HL-60 (cell line): ENCODE data around the gene PLXDC2.

Experiments
- GABPA ChIP-seq: IDR thresholded peaks from 2 replicates; pipeline ENCODE4 v1.6.1; 2012; ENCODE audit warnings: low read depth
- POLR2AphosphoS5 ChIP-seq: IDR thresholded peaks from 2 replicates; pipeline ENCODE4 v1.6.1; 2012; ENCODE audit warnings: low read depth
- REST ChIP-seq: IDR thresholded peaks from 2 replicates; pipeline ENCODE4 v1.6.1; 2012; ENCODE audit warnings: low read depth; ENCODE audit not compliant: insufficient replicate concordance
- SPI1 ChIP-seq: IDR thresholded peaks from 2 replicates; pipeline ENCODE4 v1.6.1; 2012; ENCODE audit warnings: low read depth, mild to moderate bottlenecking, borderline replicate concordance
- TF ChIP-seq, protein P1 (sequence below): IDR thresholded peaks from one replicate; pipeline ENCODE4 v1.5.1; 2011; ENCODE audit warnings: low read length, control low read depth, inconsistent platforms; ENCODE audit not compliant: insufficient read depth

DNA sequence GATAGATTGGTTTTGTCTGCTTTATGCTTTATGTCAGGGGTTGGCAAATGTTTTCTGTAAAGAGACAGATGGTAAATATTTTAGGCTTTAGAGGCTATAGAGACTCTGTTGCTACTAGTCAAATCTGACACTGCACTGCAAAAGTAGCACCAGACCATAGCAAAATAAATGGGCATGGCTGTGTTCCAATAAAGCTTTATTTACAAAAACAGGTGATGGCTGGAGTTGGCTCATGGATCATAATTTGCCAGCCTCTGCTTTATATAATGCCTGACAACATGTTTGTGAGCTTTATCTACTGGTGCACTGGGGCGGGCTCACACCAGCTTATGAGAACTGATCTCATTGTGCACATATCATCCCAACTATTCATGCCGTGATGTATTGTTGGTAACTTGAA is 120.1 kb downstream of the PLXDC2 start:
- TF ChIP-seq, protein P1, sequence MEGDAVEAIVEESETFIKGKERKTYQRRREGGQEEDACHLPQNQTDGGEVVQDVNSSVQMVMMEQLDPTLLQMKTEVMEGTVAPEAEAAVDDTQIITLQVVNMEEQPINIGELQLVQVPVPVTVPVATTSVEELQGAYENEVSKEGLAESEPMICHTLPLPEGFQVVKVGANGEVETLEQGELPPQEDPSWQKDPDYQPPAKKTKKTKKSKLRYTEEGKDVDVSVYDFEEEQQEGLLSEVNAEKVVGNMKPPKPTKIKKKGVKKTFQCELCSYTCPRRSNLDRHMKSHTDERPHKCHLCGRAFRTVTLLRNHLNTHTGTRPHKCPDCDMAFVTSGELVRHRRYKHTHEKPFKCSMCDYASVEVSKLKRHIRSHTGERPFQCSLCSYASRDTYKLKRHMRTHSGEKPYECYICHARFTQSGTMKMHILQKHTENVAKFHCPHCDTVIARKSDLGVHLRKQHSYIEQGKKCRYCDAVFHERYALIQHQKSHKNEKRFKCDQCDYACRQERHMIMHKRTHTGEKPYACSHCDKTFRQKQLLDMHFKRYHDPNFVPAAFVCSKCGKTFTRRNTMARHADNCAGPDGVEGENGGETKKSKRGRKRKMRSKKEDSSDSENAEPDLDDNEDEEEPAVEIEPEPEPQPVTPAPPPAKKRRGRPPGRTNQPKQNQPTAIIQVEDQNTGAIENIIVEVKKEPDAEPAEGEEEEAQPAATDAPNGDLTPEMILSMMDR: no peak
- TF ChIP-seq GABPA (no peak), POLR2AphosphoS5 (no peak), REST (no peak), SPI1 (no peak)
